H1 (cell line): ENCODE results near the gene NLRC5. TPM values are rescaled to one million over a fixed set of nuclear protein-coding genes. Genes with fewer than 3 reads are reported as not detected.

Experiments
- CTCF ChIA-PET: fragments of 300-600 bp; sonication (Branson Sonifier 250); formaldehyde crosslinking; loops from one replicate; lab custom pipeline; 2021; ENCODE audit not compliant: partially characterized antibody; lab: Charles Lee
- POLR2A ChIA-PET: fragments of 300-600 bp; sonication (Branson Sonifier 250); formaldehyde crosslinking; loops from one replicate; lab custom pipeline; 2021; ENCODE audit warnings: inconsistent platforms; ENCODE audit not compliant: partially characterized antibody; lab: Charles Lee
- DNase-seq, 2 experiments: peaks; one replicate each; pipeline versions ENCODE4 v3.0.0 to v3.0.0-alpha.2; 2010 to 2022; ENCODE audit warnings: low spot score in 2 of 2, low read depth in 1 of 2, mixed read lengths in 1 of 2
- FAIRE-seq: peaks from 2 replicates; lab custom pipeline; 2011; peaks lifted over from hg19 to GRCh38; lab: Jason Lieb, UNC
- H2AFZ ChIP-seq: 2 replicates; pipeline ENCODE4 v1.8.1; 2012; ENCODE audit warnings: low read length, inconsistent platforms
- H2AK5ac ChIP-seq: 2 replicates; pipeline ENCODE4 v1.6.1; 2013; ENCODE audit warnings: low read depth, low read length
- H2BK120ac ChIP-seq: replicated peaks from 2 replicates; pipeline ENCODE3; 2013; ENCODE audit warnings: low read depth, low read length, inconsistent platforms
- H2BK12ac ChIP-seq: 2 replicates; pipeline ENCODE4 v1.6.1; 2013; ENCODE audit warnings: low read depth, low read length
- H2BK15ac ChIP-seq: 2 replicates; pipeline ENCODE4 v1.6.1; 2013; ENCODE audit warnings: low read length
- H2BK20ac ChIP-seq: 2 replicates; pipeline ENCODE4 v1.6.1; 2013; ENCODE audit warnings: low read length
- H2BK5ac ChIP-seq: 2 replicates; pipeline ENCODE4 v1.6.1; 2013; ENCODE audit warnings: low read depth, low read length
- H3K14ac ChIP-seq: 2 replicates; pipeline ENCODE4 v1.6.1; 2013; ENCODE audit warnings: inconsistent platforms; ENCODE audit not compliant: insufficient read length
- H3K18ac ChIP-seq: 2 replicates; pipeline ENCODE4 v1.6.1; 2013; ENCODE audit warnings: low read length; ENCODE audit errors: extremely low read depth
- H3K23ac ChIP-seq: 2 replicates; pipeline ENCODE4 v1.6.1; 2013; ENCODE audit warnings: inconsistent platforms; ENCODE audit not compliant: insufficient read length
- H3K23me2 ChIP-seq: 2 replicates; pipeline ENCODE4 v1.6.1; 2013; ENCODE audit warnings: low read depth, low read length
- H3K27ac ChIP-seq: 2 replicates; pipeline ENCODE4 v1.6.1; 2011; ENCODE audit warnings: low read depth, low read length, inconsistent platforms
- H3K27me3 ChIP-seq, 4 experiments: replicated peaks in 1 of 4; 1 replicate in 1 of 4; 2 replicates in 3 of 4; pipeline versions ENCODE4 v1.6.1 to v1.8.1; 2011 to 2013; ENCODE audit warnings: low read length in 3 of 4, mild to moderate bottlenecking in 3 of 4, inconsistent platforms in 2 of 4, mixed read lengths in 2 of 4, moderate library complexity in 1 of 4; ENCODE audit not compliant: control insufficient read depth in 3 of 4, insufficient read depth in 3 of 4; ENCODE audit errors: extremely low read depth in 1 of 4
- H3K36me3 ChIP-seq, 4 experiments: 2 replicates each; pipeline versions ENCODE4 v1.6.1 to v1.8.1; 2011 to 2013; ENCODE audit warnings: mild to moderate bottlenecking in 4 of 4, low read length in 3 of 4, moderate library complexity in 2 of 4, control low read depth in 1 of 4, inconsistent platforms in 1 of 4; ENCODE audit not compliant: insufficient read depth in 4 of 4, control insufficient read depth in 2 of 4
- H3K4ac ChIP-seq: replicated peaks from 2 replicates; pipeline ENCODE3; 2013; ENCODE audit warnings: low read length, low read depth, mixed read lengths, inconsistent platforms; ENCODE audit not compliant: insufficient read length
- H3K4me1 ChIP-seq, 4 experiments: replicated peaks in 1 of 4; 1 replicate in 1 of 4; 2 replicates in 3 of 4; pipeline versions ENCODE4 v1.6.1 to v1.8.1; 2011 to 2013; ENCODE audit warnings: low read length in 3 of 4, inconsistent platforms in 2 of 4, mixed read lengths in 1 of 4; ENCODE audit not compliant: insufficient read depth in 4 of 4, control insufficient read depth in 3 of 4
- H3K4me2 ChIP-seq, 2 experiments: 2 replicates each; pipeline versions ENCODE4 v1.6.1 to v1.8.1; 2011 to 2013; ENCODE audit warnings: low read depth in 2 of 2, low read length in 2 of 2, control low read depth in 1 of 2, inconsistent platforms in 1 of 2, mild to moderate bottlenecking in 1 of 2; ENCODE audit not compliant: insufficient read depth in 1 of 2
- H3K4me3 ChIP-seq, 4 experiments: fragments of 200-600, 300-600 bp in 1 of 4; sonication (generic), shearing (Covaris generic), sonication (Bioruptor Twin) in 1 of 4; 2 replicates each; pipeline versions ENCODE4 v1.5.1 to v1.8.1; 2011 to 2016; ENCODE audit warnings: low read length in 4 of 4, low read depth in 3 of 4, control low read depth in 2 of 4, inconsistent platforms in 2 of 4, mild to moderate bottlenecking in 2 of 4, mixed read lengths in 1 of 4, moderate library complexity in 1 of 4; ENCODE audit not compliant: insufficient read depth in 2 of 4; ENCODE audit errors: extremely low read depth in 1 of 4
- H3K56ac ChIP-seq: replicated peaks from 2 replicates; pipeline ENCODE3; 2013; ENCODE audit warnings: low read depth, mild to moderate bottlenecking, mixed read lengths, low read length, inconsistent platforms; ENCODE audit not compliant: insufficient read length
- H3K79me1 ChIP-seq: 2 replicates; pipeline ENCODE4 v1.6.1; 2013; ENCODE audit warnings: low read depth, low read length, control low read depth
- H3K79me2 ChIP-seq, 2 experiments: 2 replicates each; pipeline versions ENCODE4 v1.6.1 to v1.8.1; 2012 to 2013; ENCODE audit warnings: low read length in 2 of 2, mild to moderate bottlenecking in 2 of 2, inconsistent platforms in 1 of 2; ENCODE audit not compliant: insufficient read depth in 2 of 2, control insufficient read depth in 1 of 2
- H3K9ac ChIP-seq, 4 experiments: replicated peaks in 1 of 4; 1 replicate in 1 of 4; 2 replicates in 3 of 4; pipeline versions ENCODE4 v1.6.1 to v1.8.1; 2011 to 2013; ENCODE audit warnings: low read depth in 3 of 4, low read length in 3 of 4, control low read depth in 2 of 4, mild to moderate bottlenecking in 2 of 4, moderate library complexity in 2 of 4, inconsistent platforms in 1 of 4; ENCODE audit errors: extremely low read depth in 1 of 4
- H3K9me3 ChIP-seq, 2 experiments: 2 replicates each; pipeline versions ENCODE4 v1.6.1 to v1.8.1; 2012 to 2013; ENCODE audit warnings: mild to moderate bottlenecking in 2 of 2, moderate library complexity in 2 of 2, control low read depth in 1 of 2, inconsistent platforms in 1 of 2, low read depth in 1 of 2, low read length in 1 of 2, mixed read lengths in 1 of 2; ENCODE audit not compliant: insufficient read depth in 2 of 2
- H4K20me1 ChIP-seq, 2 experiments: replicated peaks in 1 of 2; 2 replicates each; pipeline versions ENCODE3 to v1.8.1; 2011 to 2013; ENCODE audit warnings: inconsistent platforms in 2 of 2, low read length in 2 of 2, mild to moderate bottlenecking in 1 of 2; ENCODE audit not compliant: insufficient read depth in 2 of 2, control insufficient read depth in 1 of 2
- H4K5ac ChIP-seq: 2 replicates; pipeline ENCODE4 v1.6.1; 2013; ENCODE audit warnings: low read length, low read depth, mixed read lengths, inconsistent platforms; ENCODE audit not compliant: insufficient read length
- H4K8ac ChIP-seq: 2 replicates; pipeline ENCODE4 v1.8.0; 2013; ENCODE audit warnings: mild to moderate bottlenecking, moderate library complexity, low read length, inconsistent platforms; ENCODE audit not compliant: insufficient read depth; ENCODE audit errors: extremely low read depth
- H4K91ac ChIP-seq: replicated peaks from 2 replicates; pipeline ENCODE3; 2013; ENCODE audit warnings: low read length, mixed read lengths, inconsistent platforms; ENCODE audit not compliant: insufficient read length
- GTF2F1 ChIP-seq: IDR thresholded peaks from 2 replicates; pipeline ENCODE4 v1.6.1; 2012; ENCODE audit warnings: low read depth, low read length, improper control_type of control experiment, borderline replicate concordance
- JUN ChIP-seq: IDR thresholded peaks from 2 replicates; pipeline ENCODE4 v1.6.1; 2011; ENCODE audit warnings: low read depth, mild to moderate bottlenecking, improper control_type of control experiment, low read length
- KDM4A ChIP-seq: IDR thresholded peaks from one replicate; pipeline ENCODE4 v1.7.1; 2012; ENCODE audit warnings: low read depth, mild to moderate bottlenecking, moderate library complexity, low read length, inconsistent platforms; ENCODE audit not compliant: severe bottlenecking
- NANOG ChIP-seq: IDR thresholded peaks from 2 replicates; pipeline ENCODE4 v1.6.1; 2011; ENCODE audit warnings: low read length, low read depth, mild to moderate bottlenecking, inconsistent platforms; ENCODE audit not compliant: insufficient read depth, poor library complexity, severe bottlenecking
- POLR2AphosphoS5 ChIP-seq: IDR thresholded peaks from 2 replicates; pipeline ENCODE4 v1.6.1; 2011; ENCODE audit warnings: low read depth, low read length
- RAD21 ChIP-seq, 2 experiments: IDR thresholded peaks in 1 of 2; conservative IDR thresholded peaks in 1 of 2; 2 replicates each; pipeline ENCODE4 v1.6.1; 2011; ENCODE audit warnings: low read depth in 2 of 2, low read length in 2 of 2, improper control_type of control experiment in 1 of 2, inconsistent platforms in 1 of 2, mild to moderate bottlenecking in 1 of 2, moderate library complexity in 1 of 2
- RXRA ChIP-seq: IDR thresholded peaks from 2 replicates; pipeline ENCODE4 v1.6.1; 2011; ENCODE audit warnings: low read depth, mild to moderate bottlenecking, low read length, moderate library complexity; ENCODE audit not compliant: insufficient read depth
- SIX5 ChIP-seq: IDR thresholded peaks from 2 replicates; pipeline ENCODE4 v1.6.1; 2011; ENCODE audit warnings: mild to moderate bottlenecking, low read depth, low read length
- SP2 ChIP-seq: IDR thresholded peaks from 2 replicates; pipeline ENCODE4 v1.6.1; 2012; ENCODE audit warnings: mild to moderate bottlenecking, low read length, inconsistent platforms
- SP4 ChIP-seq: IDR thresholded peaks from 2 replicates; pipeline ENCODE4 v1.6.1; 2012; ENCODE audit warnings: low read length, inconsistent platforms
- TCF12 ChIP-seq: IDR thresholded peaks from 2 replicates; pipeline ENCODE4 v1.6.1; 2011; ENCODE audit warnings: low read depth, mild to moderate bottlenecking, low read length
- USF2 ChIP-seq: IDR thresholded peaks from 2 replicates; pipeline ENCODE4 v1.6.1; 2011; ENCODE audit warnings: low read length, improper control_type of control experiment
- ZNF274 ChIP-seq: IDR thresholded peaks from 2 replicates; pipeline ENCODE4 v1.7.0; 2012; ENCODE audit warnings: low read length, borderline replicate concordance; ENCODE audit errors: extremely low read depth
- WGBS, 2 experiments: shearing (Covaris generic) in 1 of 2; methylation state at CpG; one replicate each; pipeline versions ENCODE4 v1.1.6 to v1.1.7; 2013 to 2015; ENCODE audit warnings: low lambda C conversion rate in 2 of 2, mixed read lengths in 2 of 2, inconsistent platforms in 1 of 2, low coverage in 1 of 2, missing lambda C conversion rate in 1 of 2; ENCODE audit not compliant: insufficient replicate concordance in 2 of 2, insufficient coverage in 1 of 2, insufficient read length in 1 of 2; ENCODE audit errors: extremely low coverage in 1 of 2, missing lambda C conversion rate in 1 of 2; 5-methylcytosine and 5-hydroxymethylcytosine counted together
- polyA plus RNA-seq, 7 experiments: library from polyadenylated mRNA; depleted of rRNA in 3 of 7; stranded (reverse) in 5 of 7; unstranded in 2 of 7; fragments of >200 nt in 5 of 7; fragments of 200-250 nt in 2 of 7; gene quantifications; 1 replicate in 5 of 7; 2 replicates in 1 of 7; 4 replicates in 1 of 7; pipeline versions ENCODE4 v1.2.1 to v1.2.3, GENCODE V29; 2011 to 2013; ENCODE audit warnings: missing spikeins in 2 of 7, mixed read lengths in 2 of 7
- total RNA-seq: library from RNA; stranded (reverse); fragmentation: NEBNext Ultra II Directional; extraction: Animal tissue kit (Norgen Biotek cat#: 25700); gene quantifications from 2 replicates; pipeline ENCODE4 v1.2.1, GENCODE V29; 2021

Gene NLRC5
- total and polyA plus RNA-seq, 2 of the 8 experiments (the other 6 are each of a cell fraction or from before 2014, with no cell fraction given) = 2.2 to 3.2 TPM

- H3K23me2 ChIP-seq = no peaks in the 10 kb centered on the region
- no peak overlapping the region for H3K4ac ChIP-seq
- H3K14ac ChIP-seq = no peak overlapping the region
- H4K5ac ChIP-seq = no peak overlapping the region
- no peak overlapping the region for H3K23ac ChIP-seq
- no peak overlapping the region for H2BK12ac ChIP-seq
- no peak overlapping the region for H2BK20ac ChIP-seq
- H3K18ac ChIP-seq = no peak overlapping the region
- H3K9ac ChIP-seq = no peak overlapping the region
- no peak overlapping the region for H2AK5ac ChIP-seq
- no peak overlapping the region for H4K8ac ChIP-seq
- H2BK120ac ChIP-seq = no peak overlapping the region
- no peak overlapping the region for H2AFZ ChIP-seq
- no peaks in the 10 kb centered on the region for H3K79me1 ChIP-seq
- H3K4me1 ChIP-seq = peaks cover 0 to 2% (median 0%) of the 10 kb centered on the region in 4 experiments; a peak in 1 of 7 replicates
- no peaks in the 10 kb centered on the region for H3K36me3 ChIP-seq
- H2BK15ac ChIP-seq = no peak overlapping the region
- DNase-seq (no peak), FAIRE-seq (no peak)
- no peak overlapping the region for H4K91ac ChIP-seq
- ChIA-PET POLR2A (interaction anchor here (0.9 to 1.4 kb wide), 2 partner anchors 8 to 13 kb away, joined by 3 to 6 read pairs; no protein-coding TSS in a partner anchor), CTCF (interaction anchor here (0.7 to 7.0 kb wide), 31 partner anchors 8 to 332 kb away, joined by 3 to 100 read pairs (median 5); partner anchors contain the start of gene CPNE2)
- no peak overlapping the region for H2BK5ac ChIP-seq
- no peaks in the 10 kb centered on the region; a peak in 1 of 7 replicates for H3K27me3 ChIP-seq
- no peak overlapping the region for H3K4me2 ChIP-seq
- H3K27ac ChIP-seq = no peak overlapping the region
- H3K9me3 ChIP-seq = no peaks in the 10 kb centered on the region
- H3K56ac ChIP-seq = no peak overlapping the region
- H4K20me1 ChIP-seq = no peaks in the 10 kb centered on the region
- whole genome bisulfite sequencing, 2 experiments = 91% methylated on average over 7 of the region's 7 CpGs; no CpG with 5 or more reads in 1 of the 2 experiments
- H3K4me3 ChIP-seq = no peak overlapping the region
- no peaks in the 10 kb centered on the region for H3K79me2 ChIP-seq
- TF ChIP-seq RAD21 (IDR thresholded peaks at IDR 0.05 in 1 of 2, conservative IDR thresholded peaks at IDR 0.05 in 1 of 2; ENCODE audit: low read depth in 2 of 2, low read length in 2 of 2) (no peak), JUN (no peak), SIX5 (no peak), ZNF274 (no peak), KDM4A (no peak), GTF2F1 (no peak), TCF12 (no peak), RXRA (no peak), USF2 (no peak), SP4 (no peak), SP2 (no peak), NANOG (no peak), POLR2AphosphoS5 (no peak)
These were observed 95.6 kb downstream of the NLRC5 start for GRCh38 chr16:57084996-57085395.
